Adrenal gland (tissue), 5 donors: ENCODE measurements around the gene FBRSL1.
A peak's percentile ranks its signal among the peaks of the same experiment; 100 is the strongest.

Experiments
- CTCF ChIP-seq, 6 experiments: fragments of 450-650 bp in 4 of 6; fragments of 200-600 bp in 2 of 6; sonication (generic) in 1 of 6; IDR thresholded peaks; 1 replicate in 5 of 6; 2 replicates in 1 of 6; pipeline versions ENCODE4 v1.5.1 to v1.8.0; 2016 to 2021; ENCODE audit warnings: antibody characterized with exemption in 6 of 6, mild to moderate bottlenecking in 2 of 6, moderate library complexity in 1 of 6
- POLR2A ChIP-seq, 2 donors: fragments of 450-650 bp; IDR thresholded peaks; one replicate each; pipeline ENCODE4 v1.6.1; 2017; ENCODE audit warnings: antibody characterized with exemption in 2 of 2, mild to moderate bottlenecking in 2 of 2, moderate library complexity in 1 of 2
- donor health status: DM: no; HTN: no; CAD: no.

GRCh38 chr12:132478845-132479244 is 11.1 kb upstream of the FBRSL1 start:
- peak in 1 of 6 experiments; percentile 3 for TF ChIP-seq CTCF (IDR thresholded peaks at IDR 0.05)
- no peak for TF ChIP-seq POLR2A (IDR thresholded peaks at IDR 0.05)
